ENCODE data around the gene ANXA6.

DNA sequence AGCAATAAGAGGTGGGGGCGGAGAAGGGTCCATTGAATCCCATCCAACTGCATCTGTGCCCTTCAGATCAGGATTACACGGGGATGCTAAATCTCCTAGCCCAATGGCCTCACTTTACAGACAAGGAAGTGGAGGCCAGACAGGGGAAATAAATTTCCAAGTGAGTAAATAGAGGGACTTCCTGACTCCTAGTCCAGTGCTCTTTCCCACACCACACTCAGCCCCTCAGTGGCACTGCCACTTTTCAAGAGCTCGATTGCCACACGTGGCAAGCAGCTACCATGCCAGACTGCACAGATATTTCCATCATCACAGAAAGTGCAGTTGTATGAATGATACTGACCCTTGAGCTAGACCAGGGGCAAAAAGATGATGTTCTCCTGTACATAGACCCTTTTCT lies 68.6 kb downstream of the ANXA6 start:
- TF ChIP-seq POLR2A (IDR thresholded peaks at IDR 0.05; ENCODE audit: low read length) = no peak
- no peak for TF ChIP-seq GATA1 (IDR thresholded peaks at IDR 0.05; ENCODE audit: low read depth, low read length)
